H1 (cell line): ENCODE results near the gene SLC5A12. TPM values are rescaled to one million over a fixed set of nuclear protein-coding genes. Genes with fewer than 3 reads are reported as not detected.

Experiments used
- CTCF ChIA-PET: fragments of 300-600 bp; sonication (Branson Sonifier 250); formaldehyde crosslinking; loops from one replicate; lab custom pipeline; 2021; ENCODE audit not compliant: partially characterized antibody; lab: Charles Lee
- POLR2A ChIA-PET: fragments of 300-600 bp; sonication (Branson Sonifier 250); formaldehyde crosslinking; loops from one replicate; lab custom pipeline; 2021; ENCODE audit warnings: inconsistent platforms; ENCODE audit not compliant: partially characterized antibody; lab: Charles Lee
- DNase-seq, 2 experiments: peaks; one replicate each; pipeline versions ENCODE4 v3.0.0 to v3.0.0-alpha.2; 2010 to 2022; ENCODE audit warnings: low spot score in 2 of 2, low read depth in 1 of 2, mixed read lengths in 1 of 2
- FAIRE-seq: peaks from 2 replicates; lab custom pipeline; 2011; peaks lifted over from hg19 to GRCh38; lab: Jason Lieb, UNC
- H2AFZ ChIP-seq: 2 replicates; pipeline ENCODE4 v1.8.1; 2012; ENCODE audit warnings: low read length, inconsistent platforms
- H2AK5ac ChIP-seq: 2 replicates; pipeline ENCODE4 v1.6.1; 2013; ENCODE audit warnings: low read depth, low read length
- H2BK120ac ChIP-seq: replicated peaks from 2 replicates; pipeline ENCODE3; 2013; ENCODE audit warnings: low read depth, low read length, inconsistent platforms
- H2BK12ac ChIP-seq: 2 replicates; pipeline ENCODE4 v1.6.1; 2013; ENCODE audit warnings: low read depth, low read length
- H2BK15ac ChIP-seq: 2 replicates; pipeline ENCODE4 v1.6.1; 2013; ENCODE audit warnings: low read length
- H2BK20ac ChIP-seq: 2 replicates; pipeline ENCODE4 v1.6.1; 2013; ENCODE audit warnings: low read length
- H2BK5ac ChIP-seq: 2 replicates; pipeline ENCODE4 v1.6.1; 2013; ENCODE audit warnings: low read depth, low read length
- H3K14ac ChIP-seq: 2 replicates; pipeline ENCODE4 v1.6.1; 2013; ENCODE audit warnings: inconsistent platforms; ENCODE audit not compliant: insufficient read length
- H3K18ac ChIP-seq: 2 replicates; pipeline ENCODE4 v1.6.1; 2013; ENCODE audit warnings: low read length; ENCODE audit errors: extremely low read depth
- H3K23ac ChIP-seq: 2 replicates; pipeline ENCODE4 v1.6.1; 2013; ENCODE audit warnings: inconsistent platforms; ENCODE audit not compliant: insufficient read length
- H3K23me2 ChIP-seq: 2 replicates; pipeline ENCODE4 v1.6.1; 2013; ENCODE audit warnings: low read depth, low read length
- H3K27ac ChIP-seq: 2 replicates; pipeline ENCODE4 v1.6.1; 2011; ENCODE audit warnings: low read depth, low read length, inconsistent platforms
- H3K27me3 ChIP-seq, 4 experiments: replicated peaks in 1 of 4; 1 replicate in 1 of 4; 2 replicates in 3 of 4; pipeline versions ENCODE4 v1.6.1 to v1.8.1; 2011 to 2013; ENCODE audit warnings: low read length in 3 of 4, mild to moderate bottlenecking in 3 of 4, inconsistent platforms in 2 of 4, mixed read lengths in 2 of 4, moderate library complexity in 1 of 4; ENCODE audit not compliant: control insufficient read depth in 3 of 4, insufficient read depth in 3 of 4; ENCODE audit errors: extremely low read depth in 1 of 4
- H3K36me3 ChIP-seq, 4 experiments: 2 replicates each; pipeline versions ENCODE4 v1.6.1 to v1.8.1; 2011 to 2013; ENCODE audit warnings: mild to moderate bottlenecking in 4 of 4, low read length in 3 of 4, moderate library complexity in 2 of 4, control low read depth in 1 of 4, inconsistent platforms in 1 of 4; ENCODE audit not compliant: insufficient read depth in 4 of 4, control insufficient read depth in 2 of 4
- H3K4ac ChIP-seq: replicated peaks from 2 replicates; pipeline ENCODE3; 2013; ENCODE audit warnings: low read length, low read depth, mixed read lengths, inconsistent platforms; ENCODE audit not compliant: insufficient read length
- H3K4me1 ChIP-seq, 4 experiments: replicated peaks in 1 of 4; 1 replicate in 1 of 4; 2 replicates in 3 of 4; pipeline versions ENCODE4 v1.6.1 to v1.8.1; 2011 to 2013; ENCODE audit warnings: low read length in 3 of 4, inconsistent platforms in 2 of 4, mixed read lengths in 1 of 4; ENCODE audit not compliant: insufficient read depth in 4 of 4, control insufficient read depth in 3 of 4
- H3K4me2 ChIP-seq, 2 experiments: 2 replicates each; pipeline versions ENCODE4 v1.6.1 to v1.8.1; 2011 to 2013; ENCODE audit warnings: low read depth in 2 of 2, low read length in 2 of 2, control low read depth in 1 of 2, inconsistent platforms in 1 of 2, mild to moderate bottlenecking in 1 of 2; ENCODE audit not compliant: insufficient read depth in 1 of 2
- H3K4me3 ChIP-seq, 4 experiments: fragments of 200-600, 300-600 bp in 1 of 4; sonication (generic), shearing (Covaris generic), sonication (Bioruptor Twin) in 1 of 4; 2 replicates each; pipeline versions ENCODE4 v1.5.1 to v1.8.1; 2011 to 2016; ENCODE audit warnings: low read length in 4 of 4, low read depth in 3 of 4, control low read depth in 2 of 4, inconsistent platforms in 2 of 4, mild to moderate bottlenecking in 2 of 4, mixed read lengths in 1 of 4, moderate library complexity in 1 of 4; ENCODE audit not compliant: insufficient read depth in 2 of 4; ENCODE audit errors: extremely low read depth in 1 of 4
- H3K56ac ChIP-seq: replicated peaks from 2 replicates; pipeline ENCODE3; 2013; ENCODE audit warnings: low read depth, mild to moderate bottlenecking, mixed read lengths, low read length, inconsistent platforms; ENCODE audit not compliant: insufficient read length
- H3K79me1 ChIP-seq: 2 replicates; pipeline ENCODE4 v1.6.1; 2013; ENCODE audit warnings: low read depth, low read length, control low read depth
- H3K79me2 ChIP-seq, 2 experiments: 2 replicates each; pipeline versions ENCODE4 v1.6.1 to v1.8.1; 2012 to 2013; ENCODE audit warnings: low read length in 2 of 2, mild to moderate bottlenecking in 2 of 2, inconsistent platforms in 1 of 2; ENCODE audit not compliant: insufficient read depth in 2 of 2, control insufficient read depth in 1 of 2
- H3K9ac ChIP-seq, 4 experiments: replicated peaks in 1 of 4; 1 replicate in 1 of 4; 2 replicates in 3 of 4; pipeline versions ENCODE4 v1.6.1 to v1.8.1; 2011 to 2013; ENCODE audit warnings: low read depth in 3 of 4, low read length in 3 of 4, control low read depth in 2 of 4, mild to moderate bottlenecking in 2 of 4, moderate library complexity in 2 of 4, inconsistent platforms in 1 of 4; ENCODE audit errors: extremely low read depth in 1 of 4
- H3K9me3 ChIP-seq, 2 experiments: 2 replicates each; pipeline versions ENCODE4 v1.6.1 to v1.8.1; 2012 to 2013; ENCODE audit warnings: mild to moderate bottlenecking in 2 of 2, moderate library complexity in 2 of 2, control low read depth in 1 of 2, inconsistent platforms in 1 of 2, low read depth in 1 of 2, low read length in 1 of 2, mixed read lengths in 1 of 2; ENCODE audit not compliant: insufficient read depth in 2 of 2
- H4K20me1 ChIP-seq, 2 experiments: replicated peaks in 1 of 2; 2 replicates each; pipeline versions ENCODE3 to v1.8.1; 2011 to 2013; ENCODE audit warnings: inconsistent platforms in 2 of 2, low read length in 2 of 2, mild to moderate bottlenecking in 1 of 2; ENCODE audit not compliant: insufficient read depth in 2 of 2, control insufficient read depth in 1 of 2
- H4K5ac ChIP-seq: 2 replicates; pipeline ENCODE4 v1.6.1; 2013; ENCODE audit warnings: low read length, low read depth, mixed read lengths, inconsistent platforms; ENCODE audit not compliant: insufficient read length
- H4K8ac ChIP-seq: 2 replicates; pipeline ENCODE4 v1.8.0; 2013; ENCODE audit warnings: mild to moderate bottlenecking, moderate library complexity, low read length, inconsistent platforms; ENCODE audit not compliant: insufficient read depth; ENCODE audit errors: extremely low read depth
- H4K91ac ChIP-seq: replicated peaks from 2 replicates; pipeline ENCODE3; 2013; ENCODE audit warnings: low read length, mixed read lengths, inconsistent platforms; ENCODE audit not compliant: insufficient read length
- ATF2 ChIP-seq: IDR thresholded peaks from 2 replicates; pipeline ENCODE4 v1.6.1; 2012; ENCODE audit warnings: low read length, inconsistent platforms
- BACH1 ChIP-seq: IDR thresholded peaks from 2 replicates; pipeline ENCODE4 v1.6.1; 2012; ENCODE audit warnings: low read length, improper control_type of control experiment
- BRCA1 ChIP-seq: IDR thresholded peaks from 2 replicates; pipeline ENCODE4 v1.6.1; 2012; ENCODE audit warnings: low read depth, low read length, improper control_type of control experiment
- CTBP2 ChIP-seq: IDR thresholded peaks from 2 replicates; pipeline ENCODE4 v1.7.0; 2011; ENCODE audit warnings: borderline replicate concordance, mild to moderate bottlenecking, moderate library complexity, mixed read lengths, low read length; ENCODE audit not compliant: insufficient read depth, insufficient read length
- E2F6 ChIP-seq: IDR thresholded peaks from 2 replicates; pipeline ENCODE4 v1.6.1; 2012; ENCODE audit warnings: inconsistent platforms
- GABPA ChIP-seq: IDR thresholded peaks from 2 replicates; pipeline ENCODE4 v1.6.1; 2011; ENCODE audit warnings: mild to moderate bottlenecking, low read length, moderate library complexity, borderline replicate concordance; ENCODE audit not compliant: insufficient read depth
- GTF2F1 ChIP-seq: IDR thresholded peaks from 2 replicates; pipeline ENCODE4 v1.6.1; 2012; ENCODE audit warnings: low read depth, low read length, improper control_type of control experiment, borderline replicate concordance
- POLR2AphosphoS5 ChIP-seq: IDR thresholded peaks from 2 replicates; pipeline ENCODE4 v1.6.1; 2011; ENCODE audit warnings: low read depth, low read length
- SIX5 ChIP-seq: IDR thresholded peaks from 2 replicates; pipeline ENCODE4 v1.6.1; 2011; ENCODE audit warnings: mild to moderate bottlenecking, low read depth, low read length
- TAF1 ChIP-seq: IDR thresholded peaks from 2 replicates; pipeline ENCODE4 v1.6.1; 2011; ENCODE audit warnings: mild to moderate bottlenecking, low read depth, low read length
- TAF7 ChIP-seq: optimal IDR thresholded peaks from 2 replicates; pipeline ENCODE3; 2011; ENCODE audit warnings: low read depth, mild to moderate bottlenecking, inconsistent platforms, low read length, moderate library complexity, borderline replicate concordance
- WGBS, 2 experiments: shearing (Covaris generic) in 1 of 2; methylation state at CpG; one replicate each; pipeline versions ENCODE4 v1.1.6 to v1.1.7; 2013 to 2015; ENCODE audit warnings: low lambda C conversion rate in 2 of 2, mixed read lengths in 2 of 2, inconsistent platforms in 1 of 2, low coverage in 1 of 2, missing lambda C conversion rate in 1 of 2; ENCODE audit not compliant: insufficient replicate concordance in 2 of 2, insufficient coverage in 1 of 2, insufficient read length in 1 of 2; ENCODE audit errors: extremely low coverage in 1 of 2, missing lambda C conversion rate in 1 of 2; 5-methylcytosine and 5-hydroxymethylcytosine counted together
- polyA plus RNA-seq, 7 experiments: library from polyadenylated mRNA; depleted of rRNA in 3 of 7; stranded (reverse) in 5 of 7; unstranded in 2 of 7; fragments of >200 nt in 5 of 7; fragments of 200-250 nt in 2 of 7; gene quantifications; 1 replicate in 5 of 7; 2 replicates in 1 of 7; 4 replicates in 1 of 7; pipeline versions ENCODE4 v1.2.1 to v1.2.3, GENCODE V29; 2011 to 2013; ENCODE audit warnings: missing spikeins in 2 of 7, mixed read lengths in 2 of 7
- total RNA-seq: library from RNA; stranded (reverse); fragmentation: NEBNext Ultra II Directional; extraction: Animal tissue kit (Norgen Biotek cat#: 25700); gene quantifications from 2 replicates; pipeline ENCODE4 v1.2.1, GENCODE V29; 2021

SLC5A12 gene
- total and polyA plus RNA-seq, 2 of the 8 experiments (the other 6 are each of a cell fraction or from before 2014, with no cell fraction given), result 1.3 to 1.4 TPM

GRCh38 chr11:26762089-26762488 lies 40.2 kb upstream of the SLC5A12 start:
- ChIA-PET POLR2A (no interaction called here), CTCF (interaction anchor here (0.6 to 8.0 kb wide), 6 partner anchors 11 to 422 kb away, joined by 3 to 77 read pairs (median 3); no protein-coding TSS in a partner anchor)
- Histone ChIP-seq H4K5ac (no peak overlapping the region), H3K27ac (no peak overlapping the region), H3K18ac (no peak overlapping the region), H2AK5ac (no peak overlapping the region), H4K91ac (no peak overlapping the region), H2BK20ac (no peak overlapping the region), H3K4ac (no peak overlapping the region), H3K4me1 (no peaks in the 10 kb centered on the region), H2BK5ac (no peak overlapping the region), H2BK15ac (no peak overlapping the region), H2AFZ (no peak overlapping the region), H3K9me3 (no peaks in the 10 kb centered on the region), H3K23me2 (no peaks in the 10 kb centered on the region), H3K79me2 (no peaks in the 10 kb centered on the region), H3K9ac (no peak overlapping the region), H3K4me3 (no peak overlapping the region), H2BK120ac (no peak overlapping the region), H3K36me3 (no peaks in the 10 kb centered on the region), H3K79me1 (no peaks in the 10 kb centered on the region), H2BK12ac (no peak overlapping the region), H3K23ac (no peak overlapping the region), H3K56ac (no peak overlapping the region), H3K14ac (no peak overlapping the region), H4K20me1 (no peaks in the 10 kb centered on the region), H4K8ac (no peak overlapping the region), H3K27me3 (no peaks in the 10 kb centered on the region), H3K4me2 (no peak overlapping the region)
- no peak for TF ChIP-seq BACH1
- no peak for TF ChIP-seq POLR2AphosphoS5
- TF ChIP-seq TAF7, result no peak
- no peak for TF ChIP-seq ATF2
- no peak for TF ChIP-seq BRCA1
- TF ChIP-seq CTBP2, result no peak
- TF ChIP-seq GTF2F1, result no peak
- TF ChIP-seq E2F6, result no peak
- no peak for TF ChIP-seq SIX5
- no peak for TF ChIP-seq TAF1
- TF ChIP-seq GABPA, result no peak
- DNase-seq (no peak), FAIRE-seq (no peak)
- WGBS, 2 experiments, result 92% methylated on average over 5 of the region's 5 CpGs; no CpG with 5 or more reads in 1 of the 2 experiments
